HFFc6 (cell line): Measurements from ENCODE around the gene BLMH. TPM values are rescaled to one million over a fixed set of nuclear protein-coding genes. Genes with fewer than 3 reads are reported as not detected.

ENCODE experiments used
- DNase-seq: peaks from one replicate; pipeline ENCODE4 v3.0.0-alpha.2; 2018
- H3K27ac Mint-ChIP-seq: 2 replicates; pipeline ENCODE4 v1.8.0; 2020; ENCODE audit warnings: mild to moderate bottlenecking, mixed read lengths
- H3K27me3 Mint-ChIP-seq: 2 replicates; pipeline ENCODE4 v1.8.0; 2021; ENCODE audit warnings: mild to moderate bottlenecking, moderate library complexity, mixed read lengths; ENCODE audit not compliant: insufficient read depth
- H3K36me3 Mint-ChIP-seq: 2 replicates; pipeline ENCODE4 v1.8.0; 2021; ENCODE audit warnings: low read depth, mixed read lengths
- H3K4me1 Mint-ChIP-seq: 2 replicates; pipeline ENCODE4 v1.8.0; 2020; ENCODE audit warnings: low read depth, mixed read lengths
- H3K4me3 Mint-ChIP-seq: 2 replicates; pipeline ENCODE4 v1.8.0; 2020; ENCODE audit warnings: mild to moderate bottlenecking, moderate library complexity, mixed read lengths
- H3K9me3 Mint-ChIP-seq: 2 replicates; pipeline ENCODE4 v1.8.0; 2020; ENCODE audit warnings: mild to moderate bottlenecking, mixed read lengths
- CTCF ChIP-seq: fragments of 200-600 bp; sonication (generic); IDR thresholded peaks from 2 replicates; pipeline ENCODE4 v1.5.0; 2021; ENCODE audit warnings: antibody characterized with exemption, mild to moderate bottlenecking
- total RNA-seq, 6 experiments: library from RNA; stranded (reverse); fragmentation: NEBNext Ultra II Directional; extraction: Animal tissue kit (Norgen Biotek cat#: 25700); gene quantifications; 2 replicates in 1 of 6; 3 replicates in 5 of 6; pipeline ENCODE4 v1.2.3, GENCODE V29; 2021

The BLMH gene
- total RNA-seq, 6 experiments from 2014 or later = 20.0 to 24.6 (median 22.4) TPM

- Mint-ChIP-seq H3K27me3 (peaks cover 3% of the 10 kb centered on the region; the same call in 1 of the 2 replicates), H3K4me3 (no peak overlapping the region), H3K36me3 (no peaks in the 10 kb centered on the region), H3K9me3 (no peaks in the 10 kb centered on the region), H3K27ac (no peak overlapping the region), H3K4me1 (peaks cover 58% of the 10 kb centered on the region)
- DNase-seq = peak; percentile 44
- peak; percentile 89 for TF ChIP-seq CTCF
Observed at GRCh38 chr17:30336369-30337171, 44.8 kb upstream of the BLMH start.

GRCh38 chr17:30334421-30334820 is 42.7 kb upstream of the BLMH start:
- no peak for DNase-seq
- TF ChIP-seq CTCF = no peak
- Mint-ChIP-seq H3K36me3 (no peaks in the 10 kb centered on the region), H3K4me3 (no peak overlapping the region), H3K4me1 (peaks cover 40% of the 10 kb centered on the region), H3K27ac (no peak overlapping the region), H3K9me3 (no peaks in the 10 kb centered on the region), H3K27me3 (no peaks in the 10 kb centered on the region; the same call in 1 of the 2 replicates)

DNA sequence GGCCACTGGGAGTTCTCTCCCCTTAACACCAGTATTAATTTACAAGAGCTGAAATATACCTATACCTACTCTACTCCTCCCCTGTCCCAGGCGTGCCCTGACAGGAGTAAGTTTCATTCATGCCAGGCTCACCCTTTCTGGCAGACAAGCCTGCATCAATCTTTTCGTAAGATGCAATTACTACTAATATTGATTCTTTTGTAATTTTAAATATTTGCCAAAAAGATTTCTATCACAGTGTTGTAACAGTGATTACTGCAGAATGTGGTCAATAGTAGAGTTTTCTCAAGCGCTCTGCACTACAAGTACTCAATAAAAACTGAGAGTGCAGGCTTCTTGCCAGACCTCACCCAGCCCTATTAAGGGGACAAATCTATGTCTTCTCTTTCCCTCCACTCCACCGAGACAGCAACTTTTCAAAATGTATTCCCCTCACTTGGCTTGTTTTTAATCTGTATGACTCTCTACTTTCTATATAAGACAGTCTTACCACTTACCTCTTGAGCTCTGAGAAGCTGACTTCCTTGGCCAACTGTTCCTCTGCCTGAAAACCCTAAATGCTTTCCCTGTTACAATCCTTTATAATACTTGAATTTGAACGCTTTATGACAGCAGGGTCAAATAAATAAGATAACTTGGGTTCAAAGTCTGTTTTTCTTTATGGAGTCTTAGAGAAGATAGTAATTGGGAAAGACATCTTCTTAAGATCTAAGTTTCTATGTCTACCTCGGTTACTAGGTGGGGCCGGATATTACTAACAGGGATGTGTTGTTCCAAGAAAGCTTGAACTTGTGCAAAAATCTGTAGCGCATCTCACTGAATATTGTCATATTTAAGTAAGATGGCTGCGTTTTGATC is 42.0 kb upstream of the BLMH start, which contains the start of gene TMIGD1:
TMIGD1 (minus strand) TSS at position 555 of the 858 bp plus-strand sequence. CDS start 1,924 bp downstream, outside the sequence.
- no peaks in the 10 kb centered on the region for H3K36me3 Mint-ChIP-seq
- H3K4me1 Mint-ChIP-seq = peaks cover 40% of the 10 kb centered on the region
- H3K4me3 Mint-ChIP-seq = no peak within 1 kb of the TSS
- DNase-seq = no peak
- no peaks in the 10 kb centered on the region; the same call in 1 of the 2 replicates for H3K27me3 Mint-ChIP-seq
- no peak for TF ChIP-seq CTCF
- no peak within 1 kb of the TSS; the same call in 1 of the 2 replicates for H3K27ac Mint-ChIP-seq
- no peaks in the 10 kb centered on the region for H3K9me3 Mint-ChIP-seq

DNA sequence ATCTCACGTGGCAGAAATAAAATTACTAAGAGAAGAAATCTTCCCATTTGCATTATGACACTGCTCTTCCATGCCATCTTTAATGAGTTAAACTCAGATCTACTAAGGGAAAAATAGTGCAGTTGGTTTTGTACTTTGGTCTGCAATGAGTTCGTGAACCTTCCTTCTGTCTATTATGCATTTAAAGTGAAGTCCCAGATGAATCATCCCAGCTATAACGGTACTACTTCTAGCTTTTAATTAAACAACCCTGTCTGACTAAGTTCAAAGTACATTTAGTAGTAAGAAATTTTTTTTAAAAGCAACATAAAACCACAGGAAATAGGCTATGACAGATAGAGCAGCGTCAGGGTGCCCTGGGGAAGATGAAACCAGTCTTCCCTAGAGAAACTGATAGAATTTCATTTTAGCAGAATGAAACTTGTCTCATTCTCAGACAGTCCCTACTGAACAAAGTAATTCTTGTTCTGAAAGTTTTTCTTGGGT is 40.4 kb upstream of the BLMH start:
- no peak for TF ChIP-seq CTCF
- Mint-ChIP-seq H3K4me3 (peak overlapping the region; percentile 34), H3K4me1 (peaks cover 35% of the 10 kb centered on the region), H3K27ac (peak overlapping the region; percentile 21), H3K9me3 (no peaks in the 10 kb centered on the region), H3K36me3 (no peaks in the 10 kb centered on the region), H3K27me3 (peaks cover 4% of the 10 kb centered on the region)
- DNase-seq = peak; percentile 79

- Mint-ChIP-seq H3K4me1 (peaks cover 2% of the 10 kb centered on the region), H3K36me3 (no peaks in the 10 kb centered on the region), H3K9me3 (no peaks in the 10 kb centered on the region), H3K27ac (no peak overlapping the region), H3K27me3 (peaks cover 14% of the 10 kb centered on the region), H3K4me3 (no peak overlapping the region)
- DNase-seq = no peak
- TF ChIP-seq CTCF = no peak
Observed at GRCh38 chr17:30326809-30327208, 35.1 kb upstream of the BLMH start.
